CD14-positive monocyte (primary cell): ENCODE data around the gene SEMA3C. TPM values are rescaled to one million over a fixed set of nuclear protein-coding genes. Genes with fewer than 3 reads are reported as not detected.

Experiments used
- DNase-seq, 3 donors: peaks; one replicate each; pipeline ENCODE4 v3.0.0-alpha.2; 2011 to 2022
- H2AFZ ChIP-seq: 2 replicates; pipeline ENCODE4 v1.6.0; 2012; ENCODE audit warnings: mild to moderate bottlenecking, low read depth, low read length, inconsistent platforms; ENCODE audit not compliant: insufficient read depth, poor library complexity, severe bottlenecking
- H3K27ac ChIP-seq, 2 donors: 1 replicate in 1 of 2; 2 replicates in 1 of 2; pipeline ENCODE4 v1.5.1; 2012 to 2013; ENCODE audit warnings: low read length in 2 of 2, control low read depth in 1 of 2, inconsistent platforms in 1 of 2, low read depth in 1 of 2, mild to moderate bottlenecking in 1 of 2
- H3K27me3 ChIP-seq, 2 donors: one replicate each; pipeline versions ENCODE4 v1.6.0 to v1.6.1; 2011 to 2013; ENCODE audit warnings: low read length in 2 of 2; ENCODE audit not compliant: control insufficient read depth in 2 of 2, insufficient read depth in 2 of 2
- H3K36me3 ChIP-seq, 2 donors: replicated peaks in 1 of 2; 1 replicate in 1 of 2; 2 replicates in 1 of 2; pipeline versions ENCODE4 v1.5.1 to v1.6.1; 2012 to 2013; ENCODE audit warnings: low read length in 2 of 2, control low read depth in 1 of 2, inconsistent platforms in 1 of 2, mild to moderate bottlenecking in 1 of 2; ENCODE audit not compliant: insufficient read depth in 2 of 2, control insufficient read depth in 1 of 2
- H3K4me1 ChIP-seq, 2 donors: 1 replicate in 1 of 2; 2 replicates in 1 of 2; pipeline versions ENCODE4 v1.5.1 to v1.6.1; 2012 to 2013; ENCODE audit warnings: low read length in 2 of 2, control low read depth in 1 of 2, inconsistent platforms in 1 of 2, mild to moderate bottlenecking in 1 of 2, moderate library complexity in 1 of 2; ENCODE audit not compliant: insufficient read depth in 2 of 2, control insufficient read depth in 1 of 2
- H3K4me2 ChIP-seq: replicated peaks from 2 replicates; pipeline ENCODE3; 2012; ENCODE audit warnings: low read length, moderate library complexity, mild to moderate bottlenecking; ENCODE audit not compliant: poor library complexity, severe bottlenecking; ENCODE audit errors: extremely low read depth
- H3K4me3 ChIP-seq, 3 experiments: fragments of 200-600 bp in 1 of 3; sonication (generic) in 1 of 3; replicated peaks in 1 of 3; 1 replicate in 2 of 3; 2 replicates in 1 of 3; pipeline ENCODE4 v1.5.1; 2011 to 2013; ENCODE audit warnings: low read length in 3 of 3, mild to moderate bottlenecking in 3 of 3, control low read depth in 2 of 3, low read depth in 2 of 3, inconsistent platforms in 1 of 3, moderate library complexity in 1 of 3
- H3K79me2 ChIP-seq: 2 replicates; pipeline ENCODE4 v1.6.0; 2012; ENCODE audit warnings: mild to moderate bottlenecking, control low read depth, inconsistent platforms, low read length, moderate library complexity; ENCODE audit not compliant: insufficient read depth
- H3K9ac ChIP-seq: 2 replicates; pipeline ENCODE4 v1.6.0; 2017; ENCODE audit warnings: low read length, mild to moderate bottlenecking; ENCODE audit not compliant: insufficient read depth, poor library complexity, severe bottlenecking
- H3K9me3 ChIP-seq, 2 donors: replicated peaks in 1 of 2; 1 replicate in 1 of 2; 2 replicates in 1 of 2; pipeline versions ENCODE4 v1.5.1 to v1.6.1; 2012 to 2013; ENCODE audit warnings: low read length in 2 of 2, control low read depth in 1 of 2; ENCODE audit not compliant: control insufficient read depth in 1 of 2, insufficient read depth in 1 of 2
- H4K20me1 ChIP-seq: 2 replicates; pipeline ENCODE4 v1.6.0; 2012; ENCODE audit warnings: mild to moderate bottlenecking, low read length, control low read depth, moderate library complexity; ENCODE audit not compliant: insufficient read depth
- H3K27ac Mint-ChIP-seq, 7 donors: one replicate each; pipeline ENCODE4 v1.8.0; 2020; ENCODE audit warnings: mild to moderate bottlenecking in 7 of 7, mixed read lengths in 7 of 7, moderate library complexity in 6 of 7, inconsistent platforms in 2 of 7
- H3K27me3 Mint-ChIP-seq, 3 donors: one replicate each; pipeline ENCODE4 v1.8.0; 2021 to 2022; ENCODE audit warnings: low read depth in 3 of 3, mild to moderate bottlenecking in 3 of 3, mixed read lengths in 3 of 3, moderate library complexity in 3 of 3, inconsistent platforms in 1 of 3
- H3K36me3 Mint-ChIP-seq, 2 donors: one replicate each; pipeline ENCODE4 v1.8.0; 2020; ENCODE audit warnings: mixed read lengths in 2 of 2, inconsistent platforms in 1 of 2, mild to moderate bottlenecking in 1 of 2
- H3K4me1 Mint-ChIP-seq: one replicate; pipeline ENCODE4 v1.8.0; 2020; ENCODE audit warnings: mild to moderate bottlenecking, mixed read lengths
- H3K4me3 Mint-ChIP-seq, 2 donors: one replicate each; pipeline ENCODE4 v1.8.0; 2020; ENCODE audit warnings: mild to moderate bottlenecking in 2 of 2, mixed read lengths in 2 of 2, moderate library complexity in 1 of 2
- H3K9me3 Mint-ChIP-seq, 7 donors: one replicate each; pipeline ENCODE4 v1.8.0; 2020 to 2022; ENCODE audit warnings: mixed read lengths in 7 of 7, mild to moderate bottlenecking in 6 of 7, moderate library complexity in 6 of 7, inconsistent platforms in 2 of 7
- CTCF ChIP-seq: fragments of 200-600 bp; IDR thresholded peaks from one replicate; pipeline ENCODE4 v1.8.0; 2022; ENCODE audit warnings: antibody characterized with exemption, mild to moderate bottlenecking
- WGBS: methylation state at CpG from one replicate; pipeline ENCODE4 v1.1.5; 2013; ENCODE audit warnings: missing lambda C conversion rate; ENCODE audit not compliant: insufficient coverage; 5-methylcytosine and 5-hydroxymethylcytosine counted together
- intact Hi-C, 2 donors: fragments of 100-400 bp; cut with micrococcal nuclease; formaldehyde crosslinking; loops; one replicate each; pipeline versions ENCODE4 v1.15.0 to v1.15.1; 2023
- polyA plus RNA-seq, 3 donors: library from polyadenylated mRNA; depleted of rRNA in 1 of 3; unstranded in 2 of 3; stranded (reverse) in 1 of 3; fragments of 300-500 nt in 2 of 3; fragments of >200 nt in 1 of 3; fragmentation: Illumina TruSeq in 2 of 3; gene quantifications; 1 replicate in 2 of 3; 2 replicates in 1 of 3; pipeline ENCODE4 v1.2.3, GENCODE V29; 2012 to 2021

Gene SEMA3C
- polyA plus RNA-seq, 3 donors, result 7.2 to 14.1 (median 13.7) TPM

GRCh38 chr7:80763704-80764103, 155.1 kb downstream of the SEMA3C start:
- H3K4me3 ChIP-seq, result no peak overlapping the region
- no CpG with 5 or more reads among the region's 4 CpGs for WGBS

DNA sequence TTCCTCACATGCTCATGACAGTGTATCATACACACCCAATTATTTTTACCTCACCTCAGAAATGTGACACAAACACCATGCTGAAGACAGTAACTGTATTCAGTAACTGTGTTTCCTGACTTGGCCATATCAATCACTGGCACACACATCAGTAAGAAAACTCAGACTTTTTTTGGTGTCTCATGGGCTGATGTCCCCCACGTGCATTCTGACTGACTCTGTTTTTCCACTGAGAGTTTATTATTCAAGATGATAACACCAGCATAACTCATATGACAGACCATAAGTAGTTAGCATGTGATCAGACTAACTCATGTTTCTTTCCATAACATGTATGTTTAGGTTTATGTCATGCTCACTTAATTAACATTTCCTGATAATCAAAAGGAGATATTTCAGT, 155.6 kb downstream of the SEMA3C start:
- peaks cover 0 to 2% (median 1%) of the 10 kb centered on the region in 3 donors for H3K27me3 Mint-ChIP-seq
- DNase-seq, result no peak
- no peak overlapping the region for H3K4me3 ChIP-seq
- no peak overlapping the region for H3K4me3 Mint-ChIP-seq
- no peaks in the 10 kb centered on the region for H3K4me1 ChIP-seq
- no peaks in the 10 kb centered on the region for H4K20me1 ChIP-seq
- peaks cover 39 to 50% of the 10 kb centered on the region in 2 donors for H3K36me3 Mint-ChIP-seq
- H3K27me3 ChIP-seq, result no peaks in the 10 kb centered on the region
- no CpG with 5 or more reads among the region's 1 CpG for WGBS
- no peaks in the 10 kb centered on the region for H3K9me3 ChIP-seq
- no peak overlapping the region for H3K4me2 ChIP-seq
- no peak overlapping the region for H3K27ac Mint-ChIP-seq
- TF ChIP-seq CTCF, result no peak
- H2AFZ ChIP-seq, result no peak overlapping the region
- no peak overlapping the region for H3K27ac ChIP-seq
- peaks cover 3 to 10% (median 8%) of the 10 kb centered on the region in 7 donors for H3K9me3 Mint-ChIP-seq
- peaks cover 6% of the 10 kb centered on the region for H3K4me1 Mint-ChIP-seq
- peaks cover 2 to 24% of the 10 kb centered on the region in 2 donors for H3K36me3 ChIP-seq
- H3K79me2 ChIP-seq, result no peaks in the 10 kb centered on the region
- H3K9ac ChIP-seq, result no peak overlapping the region
- intact Hi-C loops, result no loop called here

More at GRCh38 chr7:80763704-80764103, 155.1 kb downstream of the SEMA3C start:
- no peak overlapping the region for H3K4me2 ChIP-seq
- no peak overlapping the region for H3K27ac ChIP-seq
- intact Hi-C loops, result no loop called here
- Mint-ChIP-seq H3K9me3 (peaks cover 4 to 12% (median 10%) of the 10 kb centered on the region in 7 donors), H3K27ac (no peak overlapping the region), H3K27me3 (peaks cover 0 to 2% (median 0%) of the 10 kb centered on the region in 3 donors), H3K4me3 (no peak overlapping the region), H3K4me1 (peaks cover 6% of the 10 kb centered on the region), H3K36me3 (peaks cover 42 to 54% of the 10 kb centered on the region in 2 donors)
- no peak for DNase-seq
- no peaks in the 10 kb centered on the region for H4K20me1 ChIP-seq
- no peaks in the 10 kb centered on the region for H3K4me1 ChIP-seq
- H3K9ac ChIP-seq, result no peak overlapping the region
- H3K9me3 ChIP-seq, result no peaks in the 10 kb centered on the region
- H2AFZ ChIP-seq, result no peak overlapping the region
- no peaks in the 10 kb centered on the region for H3K79me2 ChIP-seq
- H3K27me3 ChIP-seq, result no peaks in the 10 kb centered on the region
- no peak for TF ChIP-seq CTCF
- H3K36me3 ChIP-seq, result peaks cover 2 to 22% of the 10 kb centered on the region in 2 donors
